Left ventricle myocardium inferior (tissue), 1 donor: Measurements from ENCODE around the gene RBM44. TPM values are rescaled to one million over a fixed set of nuclear protein-coding genes. Genes with fewer than 3 reads are reported as not detected.

ENCODE experiments used
- DNase-seq: peaks from one replicate; pipeline ENCODE4 v3.0.0-alpha.2; 2020
- H3K27ac ChIP-seq: fragments of 200-600 bp; replicated peaks from 2 replicates; pipeline ENCODE4 v1.8.0; 2021
- H3K27me3 ChIP-seq: fragments of 200-600 bp; 2 replicates; pipeline ENCODE4 v1.8.0; 2021; ENCODE audit warnings: low read depth
- H3K36me3 ChIP-seq: fragments of 200-600 bp; 2 replicates; pipeline ENCODE4 v1.8.0; 2021
- H3K4me1 ChIP-seq: fragments of 200-600 bp; 2 replicates; pipeline ENCODE4 v1.8.0; 2021
- H3K4me3 ChIP-seq: fragments of 200-600 bp; 2 replicates; pipeline ENCODE4 v1.8.0; 2021; ENCODE audit warnings: mild to moderate bottlenecking, moderate library complexity
- H3K9me3 ChIP-seq: fragments of 200-600 bp; replicated peaks from 2 replicates; pipeline ENCODE4 v1.8.0; 2021
- CTCF ChIP-seq: fragments of 200-600 bp; IDR thresholded peaks from 2 replicates; pipeline ENCODE4 v1.8.0; 2021; ENCODE audit warnings: antibody characterized with exemption, mild to moderate bottlenecking, borderline replicate concordance
- intact Hi-C: fragments of 100-400 bp; cut with micrococcal nuclease; formaldehyde crosslinking; loops from one replicate; pipeline ENCODE4 v1.11.0; 2022
- total RNA-seq: library from RNA; stranded (reverse); fragmentation: NEBNext Ultra II Directional; extraction: Animal tissue kit (Norgen Biotek cat#: 25700); gene quantifications from one replicate; pipeline ENCODE4 v1.2.1, GENCODE V29; 2021
- donor health status: DM: no; HTN: yes; CAD: no; lungs with severe emphysema.

RBM44 gene
- total RNA-seq, 1 donor from 2014 or later: 0.27 TPM

GRCh38 chr2:237877576-237878307 lies 79.2 kb downstream of the RBM44 start:
- Histone ChIP-seq H3K4me1 (peaks cover 70% of the 10 kb centered on the region), H3K9me3 (no peaks in the 10 kb centered on the region), H3K27ac (peak overlapping the region; percentile 42), H3K27me3 (no peaks in the 10 kb centered on the region), H3K36me3 (no peaks in the 10 kb centered on the region), H3K4me3 (no peak overlapping the region)
- TF ChIP-seq CTCF: no peak
- no peak for DNase-seq
- intact Hi-C loops: no loop called here

GRCh38 chr2:237878321-237879057 lies 79.9 kb downstream of the RBM44 start:
- H3K27me3 ChIP-seq: no peaks in the 10 kb centered on the region
- DNase-seq: no peak
- H3K9me3 ChIP-seq: no peaks in the 10 kb centered on the region
- no peak for TF ChIP-seq CTCF
- intact Hi-C loops: no loop called here
- H3K27ac ChIP-seq: peak overlapping the region; percentile 42
- H3K36me3 ChIP-seq: no peaks in the 10 kb centered on the region
- no peak overlapping the region for H3K4me3 ChIP-seq
- H3K4me1 ChIP-seq: peaks cover 68% of the 10 kb centered on the region

- H3K9me3 ChIP-seq: no peaks in the 10 kb centered on the region
- H3K36me3 ChIP-seq: no peaks in the 10 kb centered on the region
- no peak for TF ChIP-seq CTCF
- no peak overlapping the region for H3K4me3 ChIP-seq
- H3K4me1 ChIP-seq: peaks cover 63% of the 10 kb centered on the region
- peak overlapping the region; percentile 42 for H3K27ac ChIP-seq
- no peak for DNase-seq
- intact Hi-C loops: no loop called here
- H3K27me3 ChIP-seq: no peaks in the 10 kb centered on the region
Measured at GRCh38 chr2:237879058-237879430, 80.5 kb downstream of the RBM44 start.

GRCh38 chr2:237879991-237880560 lies 81.5 kb downstream of the RBM44 start:
- no peak overlapping the region for H3K4me3 ChIP-seq
- H3K4me1 ChIP-seq: peaks cover 60% of the 10 kb centered on the region

More at GRCh38 chr2:237879991-237880560, 81.5 kb downstream of the RBM44 start:
- no peak overlapping the region for H3K27ac ChIP-seq
- TF ChIP-seq CTCF: no peak
- no peaks in the 10 kb centered on the region for H3K27me3 ChIP-seq
- H3K36me3 ChIP-seq: no peaks in the 10 kb centered on the region
- no peaks in the 10 kb centered on the region for H3K9me3 ChIP-seq
- DNase-seq: no peak
- intact Hi-C loops: no loop called here
